HG02870 (cell line): ENCODE data around the gene TMEM174.

Source experiments
- ATAC-seq: cut with Tn5 transposase; IDR thresholded peaks from one replicate; pipeline ENCODE4 v1.9.1; 2021; ENCODE audit warnings: mild to moderate bottlenecking, moderate library complexity; ENCODE audit not compliant: unreplicated experiment

TMEM174 gene

GRCh38 chr5:73221161-73221560 is 48.2 kb downstream of the TMEM174 start:
- no peak for ATAC-seq

- no peak for ATAC-seq
Observed at GRCh38 chr5:73221726-73222125, 48.7 kb downstream of the TMEM174 start.

GRCh38 chr5:73222173-73222572 is 49.2 kb downstream of the TMEM174 start:
- ATAC-seq = no peak
